KMS-11 (cell line): ENCODE data around the gene PLCD1.
"Not testable (repeated sequence)": the region's sequence is repeated elsewhere in the genome, so short reads cannot be mapped to it uniquely, and the experiment has no call there.

Experiments used
- H2AFZ ChIP-seq: fragments of 200-600 bp; sonication (generic); 2 replicates; pipeline ENCODE4 v1.6.1; 2016; ENCODE audit warnings: antibody characterized with exemption, mixed run types, low read depth
- H3K27ac ChIP-seq: fragments of 200-600 bp; sonication (generic); 2 replicates; pipeline ENCODE4 v1.6.1; 2016; ENCODE audit warnings: mild to moderate bottlenecking, mixed run types
- H3K27me3 ChIP-seq: fragments of 200-600 bp; sonication (generic); 2 replicates; pipeline ENCODE4 v1.6.1; 2017; ENCODE audit warnings: mild to moderate bottlenecking, low read depth, mixed run types, moderate library complexity; ENCODE audit not compliant: insufficient read depth
- H3K36me3 ChIP-seq: fragments of 200-600 bp; sonication (generic); 2 replicates; pipeline ENCODE4 v1.6.1; 2017; ENCODE audit warnings: mild to moderate bottlenecking, mixed run types; ENCODE audit not compliant: insufficient read depth
- H3K4me1 ChIP-seq: fragments of 200-600 bp; sonication (generic); 2 replicates; pipeline ENCODE4 v1.6.1; 2016; ENCODE audit warnings: mild to moderate bottlenecking, low read depth, mixed run types; ENCODE audit not compliant: poor library complexity, severe bottlenecking
- H3K4me2 ChIP-seq: fragments of 200-600 bp; sonication (generic); 2 replicates; pipeline ENCODE4 v1.7.0; 2016; ENCODE audit warnings: mild to moderate bottlenecking, mixed run types
- H3K4me3 ChIP-seq: fragments of 200-600 bp; sonication (generic); IDR thresholded peaks from 2 replicates; pipeline ENCODE4 v1.6.1; 2017; ENCODE audit warnings: low read depth, low read length, mixed read lengths; ENCODE audit not compliant: insufficient read depth
- H3K79me2 ChIP-seq: fragments of 200-600 bp; sonication (generic); 2 replicates; pipeline ENCODE4 v1.6.1; 2016; ENCODE audit warnings: low read depth, mixed run types; ENCODE audit not compliant: insufficient read depth
- H3K9ac ChIP-seq: fragments of 200-600 bp; sonication (generic); 2 replicates; pipeline ENCODE4 v1.6.1; 2016; ENCODE audit warnings: mild to moderate bottlenecking, mixed run types
- H4K20me1 ChIP-seq: fragments of 200-600 bp; sonication (generic); 2 replicates; pipeline ENCODE4 v1.6.1; 2016; ENCODE audit warnings: mild to moderate bottlenecking, mixed run types; ENCODE audit not compliant: insufficient read depth
- TF ChIP-seq, protein P1 (sequence below): fragments of 200-600 bp; sonication (generic); conservative IDR thresholded peaks from 2 replicates; pipeline ENCODE4 v1.6.1; 2017; ENCODE audit warnings: low read depth, mild to moderate bottlenecking, antibody characterized with exemption, low read length, moderate library complexity, mixed read lengths

PLCD1 gene

DNA sequence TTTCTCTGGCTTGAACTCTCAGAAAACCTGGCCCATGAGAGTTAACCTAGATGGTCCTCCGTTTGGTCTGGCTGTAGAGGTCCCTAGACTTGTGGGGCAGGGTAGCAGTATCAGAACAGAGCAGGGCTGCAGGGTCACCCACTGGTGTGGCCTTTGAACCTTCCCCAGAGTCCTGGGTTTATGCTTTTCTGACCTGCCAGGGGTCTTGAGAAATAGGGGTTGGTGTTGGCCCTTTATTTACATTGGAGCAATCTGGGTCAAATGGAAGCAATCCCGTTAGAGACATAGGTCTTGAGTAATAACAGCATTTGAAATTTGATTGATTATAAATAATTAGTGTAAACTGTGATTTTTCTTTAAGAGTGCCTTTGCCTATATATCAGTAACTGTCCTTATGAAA, 33.4 kb upstream of the PLCD1 start:
- no peaks in the 10 kb centered on the region for H3K36me3 ChIP-seq
- no peaks in the 10 kb centered on the region for H4K20me1 ChIP-seq
- no peaks in the 10 kb centered on the region for H3K4me1 ChIP-seq
- no peak overlapping the region for H3K9ac ChIP-seq
- no peaks in the 10 kb centered on the region for H3K79me2 ChIP-seq
- H2AFZ ChIP-seq: no peak overlapping the region
- no peak overlapping the region for H3K27ac ChIP-seq
- TF ChIP-seq, protein P1, sequence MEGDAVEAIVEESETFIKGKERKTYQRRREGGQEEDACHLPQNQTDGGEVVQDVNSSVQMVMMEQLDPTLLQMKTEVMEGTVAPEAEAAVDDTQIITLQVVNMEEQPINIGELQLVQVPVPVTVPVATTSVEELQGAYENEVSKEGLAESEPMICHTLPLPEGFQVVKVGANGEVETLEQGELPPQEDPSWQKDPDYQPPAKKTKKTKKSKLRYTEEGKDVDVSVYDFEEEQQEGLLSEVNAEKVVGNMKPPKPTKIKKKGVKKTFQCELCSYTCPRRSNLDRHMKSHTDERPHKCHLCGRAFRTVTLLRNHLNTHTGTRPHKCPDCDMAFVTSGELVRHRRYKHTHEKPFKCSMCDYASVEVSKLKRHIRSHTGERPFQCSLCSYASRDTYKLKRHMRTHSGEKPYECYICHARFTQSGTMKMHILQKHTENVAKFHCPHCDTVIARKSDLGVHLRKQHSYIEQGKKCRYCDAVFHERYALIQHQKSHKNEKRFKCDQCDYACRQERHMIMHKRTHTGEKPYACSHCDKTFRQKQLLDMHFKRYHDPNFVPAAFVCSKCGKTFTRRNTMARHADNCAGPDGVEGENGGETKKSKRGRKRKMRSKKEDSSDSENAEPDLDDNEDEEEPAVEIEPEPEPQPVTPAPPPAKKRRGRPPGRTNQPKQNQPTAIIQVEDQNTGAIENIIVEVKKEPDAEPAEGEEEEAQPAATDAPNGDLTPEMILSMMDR: no peak
- H3K4me3 ChIP-seq: no peak overlapping the region
- H3K27me3 ChIP-seq: no peaks in the 10 kb centered on the region
- no peak overlapping the region for H3K4me2 ChIP-seq

DNA sequence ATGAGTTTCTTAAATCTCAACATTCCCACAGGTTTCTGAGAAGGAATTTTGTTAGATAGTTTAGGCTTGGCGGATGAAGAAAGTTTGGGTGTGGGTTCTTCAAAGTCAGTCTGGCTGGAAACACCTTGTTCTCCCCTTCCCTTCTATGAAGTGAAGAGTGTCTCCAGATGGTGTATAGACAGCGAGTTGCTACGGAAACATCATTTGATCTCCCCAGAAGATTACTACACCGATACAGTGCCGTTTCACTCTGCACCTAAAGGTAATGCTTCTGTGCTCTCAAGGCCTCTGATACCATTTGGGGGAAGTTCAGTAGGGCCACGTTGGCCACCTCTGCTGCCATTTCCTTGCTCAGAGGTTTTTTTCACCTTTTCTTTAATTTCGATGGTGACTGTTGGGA, 30.1 kb upstream of the PLCD1 start:
- Histone ChIP-seq H3K27me3 (no peaks in the 10 kb centered on the region), H2AFZ (no peak overlapping the region), H3K4me2 (no peak overlapping the region), H3K36me3 (no peaks in the 10 kb centered on the region), H3K27ac (no peak overlapping the region), H3K4me1 (no peaks in the 10 kb centered on the region), H3K9ac (no peak overlapping the region), H3K4me3 (no peak overlapping the region), H4K20me1 (no peaks in the 10 kb centered on the region), H3K79me2 (no peaks in the 10 kb centered on the region)
- TF ChIP-seq, protein P1: no peak

DNA sequence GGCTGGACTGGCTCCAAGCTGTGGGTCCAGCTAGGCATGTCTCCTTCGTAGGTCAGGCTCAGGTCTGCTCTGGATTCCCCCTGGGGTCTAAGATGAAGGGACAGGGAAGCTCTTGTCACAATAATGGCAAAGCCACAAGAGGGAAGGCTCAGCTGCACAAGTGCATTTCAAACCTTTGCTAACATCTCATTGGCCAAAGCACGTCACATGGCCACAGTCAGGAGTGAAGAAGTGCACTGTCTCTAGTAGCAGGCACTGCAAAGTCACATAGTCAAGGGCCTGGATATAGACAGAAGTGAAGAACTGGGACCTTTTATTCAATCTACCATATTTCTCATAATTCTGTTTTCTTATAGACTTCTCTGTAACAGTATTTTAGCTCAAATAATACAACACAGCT, 29.7 kb upstream of the PLCD1 start:
- no peaks in the 10 kb centered on the region for H3K27me3 ChIP-seq
- TF ChIP-seq, protein P1: no peak

DNA sequence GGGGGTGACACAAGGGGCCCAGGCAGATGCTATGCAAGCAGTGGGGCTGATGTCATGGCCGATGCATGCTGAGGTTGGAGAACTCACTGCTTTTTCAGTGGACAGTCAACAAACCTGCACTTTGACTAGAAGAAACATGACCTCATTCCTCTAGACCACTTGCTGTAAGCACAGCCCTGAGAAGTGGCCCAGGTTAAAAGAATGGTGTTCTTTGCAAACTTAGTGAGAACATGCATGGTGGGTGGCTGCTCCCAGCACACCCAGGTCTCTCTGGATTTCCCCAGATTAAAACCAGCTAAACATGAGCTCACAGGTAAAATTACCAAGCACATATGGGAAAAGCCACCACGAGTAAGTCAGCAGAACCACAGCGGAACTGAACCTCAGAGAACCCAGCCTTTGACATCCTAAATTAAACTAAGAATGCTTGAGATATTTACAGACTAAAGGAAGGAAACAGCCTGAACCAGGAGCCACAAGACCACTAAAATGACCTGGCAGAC, 25.1 kb upstream of the PLCD1 start:
- no peak overlapping the region for H3K9ac ChIP-seq
- H3K27ac ChIP-seq: no peak overlapping the region
- no peak overlapping the region for H2AFZ ChIP-seq
- no peaks in the 10 kb centered on the region for H4K20me1 ChIP-seq
- H3K4me1 ChIP-seq: no peaks in the 10 kb centered on the region
- no peak overlapping the region for H3K4me3 ChIP-seq
- no peak overlapping the region for H3K4me2 ChIP-seq
- no peaks in the 10 kb centered on the region for H3K27me3 ChIP-seq
- TF ChIP-seq, protein P1: no peak
- no peaks in the 10 kb centered on the region for H3K79me2 ChIP-seq
- H3K36me3 ChIP-seq: no peaks in the 10 kb centered on the region

More for the DNA sequence above, 29.7 kb upstream of the PLCD1 start:
- Histone ChIP-seq H3K9ac (no peak overlapping the region), H3K4me3 (no peak overlapping the region), H3K36me3 (no peaks in the 10 kb centered on the region), H3K79me2 (no peaks in the 10 kb centered on the region), H3K4me1 (no peaks in the 10 kb centered on the region), H2AFZ (no peak overlapping the region), H3K4me2 (no peak overlapping the region), H4K20me1 (no peaks in the 10 kb centered on the region), H3K27ac (no peak overlapping the region)

DNA sequence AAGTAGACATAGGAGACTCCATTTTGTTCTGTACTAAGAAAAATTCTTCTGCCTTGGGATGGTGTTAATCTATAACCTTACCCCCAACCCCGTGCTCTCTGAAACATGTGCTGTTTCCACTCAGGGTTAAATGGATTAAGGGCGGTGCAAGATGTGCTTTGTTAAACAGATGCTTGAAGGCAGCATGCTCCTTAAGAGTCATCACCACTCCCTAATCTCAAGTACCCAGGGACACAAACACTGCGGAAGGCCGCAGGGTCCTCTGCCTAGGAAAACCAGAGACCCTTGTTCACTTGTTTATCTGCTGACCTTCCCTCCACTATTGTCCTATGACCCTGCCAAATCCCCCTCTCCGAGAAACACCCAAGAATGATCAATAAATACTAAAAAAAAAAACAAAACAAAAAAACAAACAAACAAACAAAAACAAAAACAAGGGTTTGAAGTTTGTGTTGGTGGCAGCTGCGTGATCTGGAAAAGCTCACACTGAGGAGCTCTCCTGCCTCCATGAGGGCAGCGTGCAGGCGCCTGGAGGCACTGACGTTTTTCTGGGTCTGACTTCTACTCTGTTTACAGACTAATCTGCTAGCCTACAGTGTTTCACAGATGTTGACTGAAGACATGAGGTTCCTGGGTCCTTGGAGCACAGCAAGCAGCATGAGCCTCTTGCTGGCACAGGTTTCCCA, 24.5 kb upstream of the PLCD1 start:
- H3K9ac ChIP-seq, H3K27me3 ChIP-seq, H3K27ac ChIP-seq, H3K36me3 ChIP-seq, H4K20me1 ChIP-seq, H2AFZ ChIP-seq, H3K4me3 ChIP-seq, H3K4me1 ChIP-seq, H3K4me2 ChIP-seq, H3K79me2 ChIP-seq: not testable (repeated sequence)

DNA sequence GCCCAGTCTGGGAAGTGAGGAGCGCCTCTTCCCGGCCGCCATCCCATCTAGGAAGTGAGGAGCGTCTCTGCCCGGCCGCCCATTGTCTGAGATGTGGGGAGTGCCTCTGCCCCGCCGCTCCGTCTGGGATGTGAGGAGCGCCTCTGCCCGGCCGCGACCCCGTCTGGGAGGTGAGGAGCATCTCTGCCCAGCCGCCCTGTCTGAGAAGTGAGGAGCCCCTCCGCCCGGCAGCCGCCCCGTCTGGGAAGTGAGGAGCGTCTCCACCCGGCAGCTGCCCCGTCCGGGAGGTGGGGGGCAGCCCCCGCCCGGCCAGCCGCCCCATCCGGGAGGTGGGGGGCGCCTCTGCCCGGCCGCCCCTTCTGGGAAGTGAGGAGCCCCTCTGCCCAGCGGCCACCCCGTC, 23.8 kb upstream of the PLCD1 start:
- H3K27me3 ChIP-seq, H3K9ac ChIP-seq, H3K27ac ChIP-seq, H4K20me1 ChIP-seq, H3K79me2 ChIP-seq, H3K4me1 ChIP-seq, H2AFZ ChIP-seq, H3K4me3 ChIP-seq, H3K36me3 ChIP-seq, H3K4me2 ChIP-seq: not testable (repeated sequence)
